Esophagus (tissue), 2 donors: ENCODE measurements around the gene CDT1. TPM values are rescaled to one million over a fixed set of nuclear protein-coding genes. Genes with fewer than 3 reads are reported as not detected.

Experiments
- H3K27ac ChIP-seq, 2 donors: one replicate each; pipeline ENCODE4 v1.5.1; 2013; ENCODE audit warnings: low read depth in 2 of 2, mild to moderate bottlenecking in 2 of 2, inconsistent platforms in 1 of 2, low read length in 1 of 2, moderate library complexity in 1 of 2
- H3K27me3 ChIP-seq, 2 donors: one replicate each; pipeline ENCODE4 v1.6.1; 2013; ENCODE audit warnings: low read length in 2 of 2, control low read depth in 1 of 2, mild to moderate bottlenecking in 1 of 2; ENCODE audit not compliant: insufficient read depth in 2 of 2, control insufficient read depth in 1 of 2
- H3K36me3 ChIP-seq, 2 donors: one replicate each; pipeline ENCODE4 v1.6.1; 2013; ENCODE audit warnings: low read length in 1 of 2; ENCODE audit not compliant: control insufficient read depth in 2 of 2, insufficient read depth in 2 of 2
- H3K4me1 ChIP-seq, 2 donors: one replicate each; pipeline ENCODE4 v1.6.1; 2013; ENCODE audit warnings: low read length in 1 of 2; ENCODE audit not compliant: control insufficient read depth in 2 of 2, insufficient read depth in 2 of 2
- H3K4me3 ChIP-seq, 2 donors: one replicate each; pipeline ENCODE4 v1.5.1; 2013; ENCODE audit warnings: low read length in 2 of 2, mild to moderate bottlenecking in 2 of 2, low read depth in 1 of 2, moderate library complexity in 1 of 2
- H3K9me3 ChIP-seq, 2 donors: one replicate each; pipeline ENCODE4 v1.6.1; 2013; ENCODE audit warnings: mild to moderate bottlenecking in 2 of 2, low read depth in 1 of 2, low read length in 1 of 2, moderate library complexity in 1 of 2; ENCODE audit not compliant: control insufficient read depth in 2 of 2, insufficient read depth in 1 of 2
- WGBS, 2 donors: extraction: QIAGEN DNeasy Blood & Tissue Kit; methylation state at CpG; one replicate each; pipeline ENCODE4 v1.1.7; 2013; 5-methylcytosine and 5-hydroxymethylcytosine counted together
- polyA plus RNA-seq, 2 donors: library from polyadenylated mRNA; stranded (reverse); fragments of 200-250 nt; gene quantifications; one replicate each; pipeline ENCODE4 v1.2.3, GENCODE V29; 2013
- donor health status: healthy with polysubstance abuse.
- donor health status: Bipolar disorder and iron deficiency.

The CDT1 gene
- polyA plus RNA-seq, 2 donors, result 5.8 to 9.9 TPM

DNA sequence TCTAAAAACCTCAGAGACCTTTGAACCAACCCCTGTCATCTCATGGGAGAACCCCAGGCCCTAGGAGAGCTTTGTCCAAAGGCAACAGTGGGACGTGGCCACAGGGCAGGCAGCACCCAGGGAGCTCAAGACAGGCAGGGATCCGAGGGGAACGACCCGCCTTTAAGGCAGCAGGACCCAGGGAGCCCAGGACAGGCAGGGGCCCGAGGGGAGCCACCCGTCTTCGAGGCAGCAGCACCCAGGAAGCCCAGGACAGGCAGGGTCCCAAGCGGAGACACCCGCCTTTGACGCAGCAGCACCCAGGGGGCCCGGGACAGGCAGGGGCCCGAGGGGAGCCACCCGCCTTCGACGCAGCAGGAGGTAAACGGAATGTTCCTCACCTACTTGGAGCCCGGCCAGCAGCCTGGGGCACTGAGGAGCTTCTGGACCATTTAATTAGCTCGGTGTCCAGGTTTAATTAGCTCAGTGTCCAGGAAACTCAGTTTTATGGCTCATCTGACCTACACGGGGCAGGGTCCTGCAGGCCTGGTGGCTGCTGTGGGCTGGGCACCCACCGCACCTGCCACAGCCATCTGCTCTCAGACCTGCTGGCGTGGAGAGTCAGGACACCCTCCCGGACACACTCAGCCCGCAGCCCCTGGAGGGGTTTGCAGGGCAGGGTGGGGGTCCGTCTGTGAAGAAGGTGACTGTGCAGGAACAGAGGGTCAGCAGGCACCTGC is 43.0 kb upstream of the CDT1 start:
- Histone ChIP-seq H3K36me3 (peaks cover 0 to 11% of the 10 kb centered on the region in 2 donors), H3K4me1 (peaks cover 14 to 43% of the 10 kb centered on the region in 2 donors)
- WGBS, 2 donors, result 71 to 73% methylated on average over 23 to 24 of the region's 24 CpGs

DNA sequence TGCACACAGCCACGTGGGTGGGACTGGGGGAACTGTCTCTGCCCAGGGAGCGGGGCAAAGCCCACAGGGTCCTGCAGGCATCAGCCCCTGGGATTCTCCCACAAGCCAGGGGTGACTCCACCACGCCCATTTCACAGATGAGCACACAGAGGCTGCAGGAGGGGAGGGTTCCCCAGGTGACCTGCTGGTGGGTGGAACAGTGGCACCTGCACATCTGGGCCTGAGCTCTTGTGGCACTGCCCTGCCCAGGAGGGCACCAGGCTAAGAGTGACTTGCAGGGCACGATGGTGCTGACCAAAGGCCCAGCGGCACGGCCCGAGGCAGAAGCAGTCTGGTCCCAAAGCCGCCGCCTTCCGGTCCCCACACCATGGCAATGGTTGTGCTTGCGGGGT is 42.5 kb upstream of the CDT1 start:
- no peak overlapping the region for H3K4me3 ChIP-seq
- H3K36me3 ChIP-seq, result peaks cover 0 to 14% of the 10 kb centered on the region in 2 donors
- H3K4me1 ChIP-seq, result peaks cover 10 to 42% of the 10 kb centered on the region in 2 donors
- WGBS, 2 donors, result 91 to 93% methylated on average over 10 to 11 of the region's 11 CpGs
- H3K27ac ChIP-seq, result peak overlapping the region in 1 of 2 donors; percentile 32
- H3K9me3 ChIP-seq, result no peaks in the 10 kb centered on the region
- no peaks in the 10 kb centered on the region for H3K27me3 ChIP-seq

More for the DNA sequence above, 43.0 kb upstream of the CDT1 start:
- Histone ChIP-seq H3K27ac (peak overlapping the region; percentile 18 to 65), H3K4me3 (no peak overlapping the region), H3K9me3 (no peaks in the 10 kb centered on the region), H3K27me3 (no peaks in the 10 kb centered on the region)

GRCh38 chr16:88761830-88762229 is 41.8 kb upstream of the CDT1 start:
- H3K27me3 ChIP-seq, result no peaks in the 10 kb centered on the region
- peaks cover 10 to 43% of the 10 kb centered on the region in 2 donors for H3K4me1 ChIP-seq
- 68 to 76% methylated on average over 10 of the region's 10 CpGs for WGBS, 2 donors
- H3K9me3 ChIP-seq, result no peaks in the 10 kb centered on the region
- H3K4me3 ChIP-seq, result no peak overlapping the region
- H3K36me3 ChIP-seq, result peaks cover 0 to 14% of the 10 kb centered on the region in 2 donors
- H3K27ac ChIP-seq, result peak overlapping the region in 1 of 2 donors; percentile 8

- Histone ChIP-seq H3K27me3 (no peaks in the 10 kb centered on the region), H3K36me3 (peaks cover 0 to 14% of the 10 kb centered on the region in 2 donors), H3K4me3 (no peak overlapping the region), H3K27ac (peak overlapping the region in 1 of 2 donors; percentile 8), H3K9me3 (no peaks in the 10 kb centered on the region), H3K4me1 (peaks cover 13 to 43% of the 10 kb centered on the region in 2 donors)
- WGBS, 2 donors, result 77 to 78% methylated on average over 16 of the region's 16 CpGs
Observed at GRCh38 chr16:88762258-88762870, 41.2 kb upstream of the CDT1 start.

- Histone ChIP-seq H3K9me3 (no peaks in the 10 kb centered on the region), H3K4me3 (no peak overlapping the region), H3K36me3 (peaks cover 0 to 14% of the 10 kb centered on the region in 2 donors), H3K27ac (no peak overlapping the region), H3K27me3 (no peaks in the 10 kb centered on the region), H3K4me1 (peaks cover 16 to 47% of the 10 kb centered on the region in 2 donors)
- 82 to 84% methylated on average over 10 of the region's 10 CpGs for WGBS, 2 donors
Observed at GRCh38 chr16:88762941-88763340, 40.6 kb upstream of the CDT1 start.

DNA sequence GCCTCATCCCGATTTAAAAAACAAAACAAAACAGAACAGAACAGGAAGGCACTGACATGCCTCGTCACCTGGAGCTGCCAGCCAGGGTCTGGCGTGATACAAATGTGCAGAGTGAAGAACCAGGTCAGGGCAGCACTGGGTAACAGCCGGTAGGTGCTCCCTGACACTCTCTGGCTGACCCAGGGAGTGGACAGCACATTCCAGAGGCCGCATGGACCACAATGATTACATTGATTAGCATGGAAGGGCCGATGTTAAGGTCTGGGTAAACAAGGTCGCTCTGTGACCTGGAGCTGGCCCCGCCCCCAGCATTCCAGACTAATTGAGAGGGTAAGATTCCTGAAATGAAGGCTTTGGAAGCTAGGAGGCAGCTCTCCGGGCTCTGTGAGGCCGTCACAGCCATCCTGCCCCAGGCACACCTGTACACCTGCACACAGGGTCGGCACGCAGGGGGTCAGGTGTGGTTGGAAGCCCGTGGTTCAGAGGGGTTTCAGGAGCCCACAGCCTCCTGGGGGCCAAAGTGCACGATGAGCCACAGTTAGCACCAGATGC is 40.0 kb upstream of the CDT1 start:
- peaks cover 17 to 47% of the 10 kb centered on the region in 2 donors for H3K4me1 ChIP-seq
- peaks cover 0 to 14% of the 10 kb centered on the region in 2 donors for H3K36me3 ChIP-seq
- 66 to 71% methylated on average over 14 of the region's 14 CpGs for whole genome bisulfite sequencing, 2 donors

DNA sequence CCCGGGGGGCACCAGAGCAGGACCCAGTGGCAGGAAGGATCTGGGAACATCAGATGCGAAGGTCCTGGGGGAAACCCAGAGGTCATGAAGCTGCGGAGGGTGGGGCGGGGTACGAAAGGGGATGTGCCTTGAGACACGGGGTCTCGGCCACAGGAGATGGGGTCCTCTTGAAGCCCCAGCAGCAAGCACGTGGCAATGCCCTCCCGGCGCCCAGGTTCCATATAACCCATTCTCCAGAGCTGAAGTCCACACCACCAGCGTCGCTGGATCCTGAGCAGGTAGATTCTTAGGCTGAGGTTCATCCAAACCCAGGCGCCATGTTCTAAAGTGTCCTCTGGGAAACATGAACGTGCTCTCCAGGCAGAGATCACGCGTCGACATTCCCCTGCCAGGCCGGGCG is 39.5 kb upstream of the CDT1 start:
- Histone ChIP-seq H3K4me3 (no peak overlapping the region), H3K9me3 (no peaks in the 10 kb centered on the region), H3K27me3 (no peaks in the 10 kb centered on the region), H3K4me1 (peaks cover 17 to 51% of the 10 kb centered on the region in 2 donors), H3K36me3 (peaks cover 0 to 12% of the 10 kb centered on the region in 2 donors), H3K27ac (no peak overlapping the region)
- WGBS, 2 donors, result 95 to 96% methylated on average over 19 of the region's 19 CpGs

More for the DNA sequence above, 40.0 kb upstream of the CDT1 start:
- H3K4me3 ChIP-seq, result no peak overlapping the region
- H3K9me3 ChIP-seq, result no peaks in the 10 kb centered on the region
- no peaks in the 10 kb centered on the region for H3K27me3 ChIP-seq
- peak overlapping the region in 1 of 2 donors; percentile 2 for H3K27ac ChIP-seq

GRCh38 chr16:88764913-88765349 is 38.7 kb upstream of the CDT1 start:
- Histone ChIP-seq H3K27me3 (no peaks in the 10 kb centered on the region), H3K36me3 (peaks cover 0 to 11% of the 10 kb centered on the region in 2 donors), H3K4me3 (no peak overlapping the region), H3K9me3 (no peaks in the 10 kb centered on the region), H3K27ac (peak overlapping the region in 1 of 2 donors; percentile 28), H3K4me1 (peaks cover 23 to 54% of the 10 kb centered on the region in 2 donors)
- 49 to 66% methylated on average over 9 of the region's 9 CpGs for WGBS, 2 donors

GRCh38 chr16:88766975-88767374 is 36.6 kb upstream of the CDT1 start:
- Histone ChIP-seq H3K36me3 (peaks cover 0 to 11% of the 10 kb centered on the region in 2 donors), H3K27me3 (no peaks in the 10 kb centered on the region), H3K9me3 (no peaks in the 10 kb centered on the region), H3K4me3 (no peak overlapping the region), H3K27ac (peak overlapping the region in 1 of 2 donors; percentile 40), H3K4me1 (peaks cover 28 to 57% of the 10 kb centered on the region in 2 donors)
- WGBS, 2 donors, result 76 to 79% methylated on average over 11 of the region's 11 CpGs
